MM.1S (cell line): ENCODE measurements around the gene SIGLEC5.

Experiments
- CTCF ChIP-seq: fragments of 300-600 bp; sonication (generic); IDR thresholded peaks from 2 replicates; pipeline ENCODE4 v1.5.1; 2016; ENCODE audit warnings: antibody characterized with exemption, low read length, mixed read lengths
- EZH2 ChIP-seq: fragments of 300-600 bp; sonication (generic); optimal IDR thresholded peaks from 2 replicates; pipeline ENCODE3; 2017; ENCODE audit warnings: low read depth, mild to moderate bottlenecking, antibody characterized with exemption, low read length, mixed read lengths

GRCh38 chr19:51664997-51665396 lies 34.8 kb upstream of the SIGLEC5 start:
- TF ChIP-seq CTCF: no peak
- no peak for TF ChIP-seq EZH2
